Epithelial cell of proximal tubule (primary cell): ENCODE measurements around the gene KIFC3. TPM values are rescaled to one million over a fixed set of nuclear protein-coding genes. Genes with fewer than 3 reads are reported as not detected.
"Not testable (repeated sequence)": the region's sequence is repeated elsewhere in the genome, so short reads cannot be mapped to it uniquely, and the experiment has no call there.

Experiments used
- DNase-seq: peaks from one replicate; pipeline ENCODE4 v3.0.0-alpha.2; 2011; ENCODE audit warnings: low read depth
- H3K4me3 ChIP-seq: 2 replicates; pipeline ENCODE4 v1.5.1; 2011; ENCODE audit warnings: low read depth, mild to moderate bottlenecking, low read length
- CTCF ChIP-seq: conservative IDR thresholded peaks from 2 replicates; pipeline ENCODE4 v1.5.1; 2012; ENCODE audit warnings: low read depth, mild to moderate bottlenecking, low read length
- total RNA-seq: library from RNA; depleted of rRNA; stranded (reverse); fragments of >200 nt; gene quantifications from 2 replicates; pipeline ENCODE4 v1.2.3, GENCODE V29; 2015

Gene KIFC3
- total RNA-seq, 1 donor from 2014 or later = 86.0 TPM

GRCh38 chr16:57722651-57723050 is 79.6 kb downstream of the KIFC3 start:
- DNase-seq = no peak
- TF ChIP-seq CTCF = no peak
- H3K4me3 ChIP-seq = no peak overlapping the region

GRCh38 chr16:57722210-57722499 is 80.1 kb downstream of the KIFC3 start:
- TF ChIP-seq CTCF = peak; percentile 32
- no peak for DNase-seq
- H3K4me3 ChIP-seq = no peak overlapping the region

- H3K4me3 ChIP-seq = no peak overlapping the region
- no peak for DNase-seq
- TF ChIP-seq CTCF = no peak
These were observed 80.7 kb downstream of the KIFC3 start for GRCh38 chr16:57721356-57722209.

GRCh38 chr16:57720142-57720575 is 82.1 kb downstream of the KIFC3 start:
- TF ChIP-seq CTCF = peak; percentile 93
- DNase-seq = no peak
- H3K4me3 ChIP-seq = no peak overlapping the region

GRCh38 chr16:57714047-57714446 is 88.2 kb downstream of the KIFC3 start:
- no peak for DNase-seq
- TF ChIP-seq CTCF = no peak
- H3K4me3 ChIP-seq = no peak overlapping the region

- TF ChIP-seq CTCF = no peak
- H3K4me3 ChIP-seq = no peak overlapping the region
- no peak for DNase-seq
These were observed 88.7 kb downstream of the KIFC3 start for GRCh38 chr16:57713596-57713995.

- not testable (repeated sequence) for DNase-seq, H3K4me3 ChIP-seq
These were observed 89.7 kb downstream of the KIFC3 start for GRCh38 chr16:57712569-57712968.
